ENCODE results near the gene KRTAP1-5. TPM values are rescaled to one million over a fixed set of nuclear protein-coding genes. Genes with fewer than 3 reads are reported as not detected.

Gene KRTAP1-5
- total RNA-seq, 4 donors from 2014 or later: not detected

DNA sequence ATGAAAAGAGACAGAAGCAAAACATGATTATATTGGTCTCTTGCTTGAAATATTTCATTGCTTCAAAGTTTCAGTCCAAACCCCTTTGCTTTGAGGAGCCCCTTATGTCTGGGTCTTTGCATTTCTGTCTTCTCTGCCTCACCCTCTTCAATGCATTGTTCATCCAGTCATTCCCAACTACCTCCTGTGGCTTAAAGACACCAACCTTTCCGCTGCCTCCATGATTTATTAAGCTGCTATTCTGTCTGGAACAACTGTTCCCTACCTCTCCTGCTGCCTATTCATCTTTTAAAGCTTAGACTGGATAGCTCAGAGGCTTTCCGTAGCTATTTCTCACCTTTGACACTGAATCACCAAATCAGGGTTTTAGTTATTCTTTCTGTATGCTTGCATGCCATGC, 29.6 kb downstream of the KRTAP1-5 start:
- TF ChIP-seq, protein P1, sequence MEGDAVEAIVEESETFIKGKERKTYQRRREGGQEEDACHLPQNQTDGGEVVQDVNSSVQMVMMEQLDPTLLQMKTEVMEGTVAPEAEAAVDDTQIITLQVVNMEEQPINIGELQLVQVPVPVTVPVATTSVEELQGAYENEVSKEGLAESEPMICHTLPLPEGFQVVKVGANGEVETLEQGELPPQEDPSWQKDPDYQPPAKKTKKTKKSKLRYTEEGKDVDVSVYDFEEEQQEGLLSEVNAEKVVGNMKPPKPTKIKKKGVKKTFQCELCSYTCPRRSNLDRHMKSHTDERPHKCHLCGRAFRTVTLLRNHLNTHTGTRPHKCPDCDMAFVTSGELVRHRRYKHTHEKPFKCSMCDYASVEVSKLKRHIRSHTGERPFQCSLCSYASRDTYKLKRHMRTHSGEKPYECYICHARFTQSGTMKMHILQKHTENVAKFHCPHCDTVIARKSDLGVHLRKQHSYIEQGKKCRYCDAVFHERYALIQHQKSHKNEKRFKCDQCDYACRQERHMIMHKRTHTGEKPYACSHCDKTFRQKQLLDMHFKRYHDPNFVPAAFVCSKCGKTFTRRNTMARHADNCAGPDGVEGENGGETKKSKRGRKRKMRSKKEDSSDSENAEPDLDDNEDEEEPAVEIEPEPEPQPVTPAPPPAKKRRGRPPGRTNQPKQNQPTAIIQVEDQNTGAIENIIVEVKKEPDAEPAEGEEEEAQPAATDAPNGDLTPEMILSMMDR (IDR thresholded peaks at IDR 0.05; ENCODE audit: low read depth): no peak

DNA sequence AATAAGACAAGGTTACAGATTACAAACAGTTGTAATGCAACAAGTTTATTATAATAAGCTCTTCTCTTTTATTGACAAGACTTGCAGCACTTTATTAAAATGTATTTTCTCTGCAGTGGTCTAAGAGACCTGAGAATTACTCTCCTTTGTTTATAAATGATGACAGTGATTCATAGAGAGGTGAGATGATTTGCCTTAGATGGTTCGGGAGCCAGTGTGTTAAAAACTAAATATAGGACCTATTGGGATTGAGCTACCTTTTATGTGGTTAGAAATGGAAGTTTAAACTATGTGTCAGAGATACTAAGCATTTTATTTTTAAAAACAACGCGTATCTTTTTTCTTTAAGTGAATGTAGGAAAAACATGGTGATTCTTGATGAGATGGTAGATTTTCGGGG, 30.2 kb downstream of the KRTAP1-5 start:
- TF ChIP-seq, protein P1 (IDR thresholded peaks at IDR 0.05; ENCODE audit: low read depth): no peak

DNA sequence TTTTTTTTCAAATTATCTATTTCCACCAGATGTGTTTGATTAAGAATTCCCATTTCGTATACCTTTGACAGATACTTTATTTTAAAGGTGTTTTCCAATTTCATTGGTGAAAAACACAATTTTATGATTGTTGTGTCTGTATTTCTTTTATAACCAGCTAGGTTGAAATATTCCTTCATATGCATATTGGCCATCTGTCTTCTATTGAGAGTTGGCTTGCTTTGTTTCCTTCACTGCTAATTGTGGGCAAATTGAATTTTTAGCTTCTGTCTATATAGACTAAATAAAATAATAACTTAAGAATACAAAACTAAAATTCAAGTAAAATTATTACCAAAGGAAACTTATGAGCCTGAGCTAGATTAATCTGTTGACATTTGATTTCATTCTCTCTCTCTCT, 31.9 kb downstream of the KRTAP1-5 start:
- TF ChIP-seq, protein P1 (IDR thresholded peaks at IDR 0.05; ENCODE audit: low read depth): no peak

DNA sequence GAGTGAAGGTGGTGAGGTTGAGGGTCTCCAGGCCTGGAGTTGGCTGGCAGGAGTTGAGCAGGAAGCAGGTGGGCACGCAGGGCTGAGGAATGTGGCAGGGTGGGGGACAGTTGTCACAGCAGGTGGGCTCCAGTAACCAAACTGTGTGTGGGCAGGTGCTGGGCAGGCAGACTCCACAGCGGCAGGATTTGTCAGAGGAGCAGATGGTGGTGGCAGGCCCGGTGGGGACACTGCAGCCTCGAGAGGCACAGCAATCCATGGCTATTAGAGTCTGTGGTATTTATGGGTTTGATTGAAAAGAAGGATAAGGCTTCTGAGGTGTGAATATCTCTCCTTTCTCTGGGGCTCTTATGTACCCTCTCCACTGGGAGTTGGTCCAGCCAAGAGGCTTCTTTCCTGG, 33.2 kb downstream of the KRTAP1-5 start, which contains the start of gene KRTAP3-3:
Gene KRTAP3-3 (minus strand): TSS at position 326 of the 400 bp plus-strand sequence. CDS start 67 bp downstream, at position 259.
- TF ChIP-seq, protein P1 (IDR thresholded peaks at IDR 0.05; ENCODE audit: low read depth): no peak

DNA sequence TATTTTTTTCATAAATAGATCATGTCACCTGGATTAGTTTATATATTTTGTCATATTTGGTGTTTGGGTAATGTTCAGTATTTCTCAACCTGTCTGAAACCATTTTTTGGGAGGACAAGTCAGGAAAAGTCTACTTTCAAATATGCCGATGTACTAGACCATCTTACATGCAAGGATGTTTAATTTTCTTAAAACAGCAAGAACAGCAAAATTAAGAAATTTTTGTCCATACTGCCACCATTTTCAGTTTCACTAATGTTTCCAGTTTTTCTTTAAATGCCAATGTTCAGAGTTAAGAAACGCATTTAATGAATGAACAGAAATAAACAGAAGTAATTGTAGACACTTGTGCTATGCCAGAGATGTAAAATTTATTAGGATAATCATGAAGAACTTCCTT, 33.9 kb downstream of the KRTAP1-5 start:
- TF ChIP-seq, protein P1 (IDR thresholded peaks at IDR 0.05; ENCODE audit: low read depth): no peak

DNA sequence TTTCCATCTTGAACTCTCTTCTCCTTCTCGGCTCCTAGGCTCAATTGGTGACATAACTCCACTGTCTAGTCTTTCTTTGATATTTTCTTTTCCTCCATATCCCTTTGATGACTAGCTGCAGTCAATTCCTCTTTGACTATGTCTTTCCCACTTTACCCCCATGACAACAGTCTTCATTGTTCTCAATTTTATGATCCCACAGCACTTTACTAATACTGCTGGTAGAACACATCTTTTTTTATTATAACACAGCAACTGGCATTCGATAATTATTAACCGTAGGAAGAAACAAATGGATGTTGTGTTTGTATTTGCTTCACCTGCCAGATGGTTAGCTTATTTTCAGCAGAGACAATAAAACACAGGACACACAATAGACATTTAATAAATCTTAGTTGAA, 34.3 kb downstream of the KRTAP1-5 start:
- TF ChIP-seq, protein P1 (IDR thresholded peaks at IDR 0.05; ENCODE audit: low read depth): no peak

DNA sequence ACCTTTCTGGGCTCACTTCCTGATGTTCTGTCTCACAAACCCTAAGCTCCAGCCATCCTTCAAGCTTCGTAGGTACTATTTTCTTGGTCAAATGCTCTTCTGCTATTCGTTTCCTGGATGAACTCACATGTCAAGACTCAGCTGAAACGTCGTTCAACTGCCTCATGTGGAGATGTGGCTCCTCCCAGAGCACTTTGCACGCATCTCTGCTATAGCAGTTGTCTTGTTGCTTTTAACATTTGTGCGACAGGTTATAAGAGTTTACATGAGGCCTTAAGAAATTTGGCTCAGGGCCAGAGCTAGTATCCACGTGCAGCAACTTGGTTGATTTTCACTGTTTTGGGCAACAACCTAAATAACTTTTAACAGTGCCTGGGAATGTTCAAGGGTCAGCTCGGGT, 40.1 kb downstream of the KRTAP1-5 start:
- TF ChIP-seq, protein P1 (IDR thresholded peaks at IDR 0.05; ENCODE audit: low read depth): no peak
